GM23248 (cell line): ENCODE measurements around the gene ENOX1.

ENCODE experiments used
- EZH2 ChIP-seq: fragments of 200-600 bp; sonication (generic); IDR thresholded peaks from 2 replicates; pipeline ENCODE4 v1.6.1; 2018; ENCODE audit warnings: antibody characterized with exemption, mild to moderate bottlenecking; ENCODE audit not compliant: insufficient read depth, poor library complexity, severe bottlenecking
- EZH2phosphoT487 ChIP-seq: fragments of 200-600 bp; sonication (generic); IDR thresholded peaks from 2 replicates; pipeline ENCODE4 v1.6.1; 2018; ENCODE audit warnings: antibody characterized with exemption, moderate library complexity, mild to moderate bottlenecking, low read depth; ENCODE audit not compliant: insufficient read depth

GRCh38 chr13:43694146-43694664 is 92.6 kb downstream of the ENOX1 start:
- no peak for TF ChIP-seq EZH2phosphoT487
- TF ChIP-seq EZH2 = no peak
